Stimulated activated naive CD8-positive, alpha-beta T cell treated with anti-CD3 and anti-CD28 coated beads, Interleukin-15, amount 100 ng/mL, for 72 hours (primary cell): ENCODE results near the gene KNL1.
"Not testable (repeated sequence)": the region's sequence is repeated elsewhere in the genome, so short reads cannot be mapped to it uniquely, and the experiment has no call there.

Source experiments
- ATAC-seq: fragments of 150-1000 bp; cut with Tn5 transposase; 2 replicates; pipeline ENCODE4 v1.10.0; 2021; ENCODE audit warnings: mild to moderate bottlenecking, moderate library complexity
- DNase-seq, 2 donors: peaks; one replicate each; pipeline ENCODE4 v3.0.0; 2021 to 2022
- H3K27ac Mint-ChIP-seq, 2 donors: one replicate each; pipeline ENCODE4 v1.8.0; 2022; ENCODE audit warnings: mild to moderate bottlenecking in 2 of 2, mixed read lengths in 2 of 2, moderate library complexity in 2 of 2
- H3K27me3 Mint-ChIP-seq: one replicate; pipeline ENCODE4 v1.8.0; 2022; ENCODE audit warnings: mixed read lengths
- H3K4me1 Mint-ChIP-seq: one replicate; pipeline ENCODE4 v1.8.0; 2022; ENCODE audit warnings: mild to moderate bottlenecking, mixed read lengths
- H3K4me3 Mint-ChIP-seq, 2 donors: one replicate each; pipeline ENCODE4 v1.8.0; 2022; ENCODE audit warnings: mild to moderate bottlenecking in 2 of 2, mixed read lengths in 2 of 2, moderate library complexity in 1 of 2
- H3K9me3 Mint-ChIP-seq, 2 donors: one replicate each; pipeline ENCODE4 v1.8.0; 2022; ENCODE audit warnings: mixed read lengths in 2 of 2

The KNL1 gene

DNA sequence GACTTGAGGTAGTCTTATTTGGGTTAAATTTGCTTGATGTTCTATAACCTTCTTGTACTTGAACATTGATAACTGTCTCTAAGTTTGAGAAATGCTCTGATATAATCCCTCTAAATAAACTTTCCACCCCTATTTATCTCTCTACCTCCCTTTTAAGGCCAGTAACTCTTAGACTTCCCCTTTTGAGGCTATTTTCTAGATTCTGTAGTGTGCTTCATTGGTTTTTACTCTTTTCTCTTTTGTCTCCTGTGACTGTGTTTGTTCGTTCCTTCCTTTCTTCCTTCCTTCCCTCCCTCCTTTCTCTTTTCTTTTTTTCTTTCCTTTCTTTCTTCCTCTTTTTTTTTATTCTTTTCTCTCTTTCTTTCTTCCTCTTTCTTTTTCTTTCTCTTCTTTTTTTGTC lies 86.9 kb downstream of the KNL1 start:
- DNase-seq, ATAC-seq, H3K4me1 Mint-ChIP-seq, H3K27me3 Mint-ChIP-seq, H3K9me3 Mint-ChIP-seq, H3K4me3 Mint-ChIP-seq: not testable (repeated sequence)
- H3K27ac Mint-ChIP-seq = peak overlapping the region in 1 of 2 donors; percentile 3

DNA sequence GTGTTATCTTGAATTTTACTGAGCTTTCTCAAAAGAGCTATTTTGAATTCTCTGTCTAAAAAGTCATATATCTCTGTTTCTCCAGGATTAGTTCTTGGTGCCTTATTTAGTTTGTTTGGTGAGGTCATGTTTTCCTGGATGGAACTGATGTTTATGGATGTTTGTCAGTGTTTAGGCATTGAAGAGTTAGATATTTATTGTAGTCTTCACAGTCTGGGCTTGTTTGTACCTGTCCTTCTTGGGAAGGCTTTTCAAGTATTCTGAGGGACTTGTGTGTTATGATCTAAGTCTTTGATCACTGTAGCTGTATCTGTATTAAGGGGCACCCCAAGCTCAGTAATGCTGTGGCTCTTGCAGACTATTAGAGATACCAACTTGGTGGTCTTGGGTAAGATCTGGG lies 90.3 kb downstream of the KNL1 start:
- H3K27ac Mint-ChIP-seq = no peak overlapping the region
- H3K9me3 Mint-ChIP-seq = no peaks in the 10 kb centered on the region
- DNase-seq (no peak), ATAC-seq (no peak)
- peaks cover under 1% of the 10 kb centered on the region for H3K4me1 Mint-ChIP-seq
- no peak overlapping the region for H3K4me3 Mint-ChIP-seq
- no peaks in the 10 kb centered on the region for H3K27me3 Mint-ChIP-seq

DNA sequence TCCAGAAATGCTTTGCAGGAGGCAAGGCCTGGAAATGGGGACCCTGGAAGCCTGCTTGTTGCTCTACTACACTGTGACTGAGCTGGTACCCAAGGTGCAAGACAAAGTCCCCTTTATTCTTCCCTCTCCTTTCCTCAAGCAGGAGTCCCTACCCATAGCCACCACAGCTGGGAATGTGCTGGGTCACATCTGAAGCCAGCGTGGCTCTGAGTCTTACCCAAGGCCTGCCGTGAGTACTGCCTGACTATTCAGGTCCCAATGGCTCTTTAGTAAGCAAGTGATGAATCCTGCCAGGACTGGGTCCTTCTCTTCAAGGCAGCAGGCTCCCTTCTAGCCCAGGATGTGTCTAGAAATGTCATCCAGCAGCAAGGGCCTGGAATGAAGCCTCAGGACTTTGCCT lies 91.3 kb downstream of the KNL1 start:
- Mint-ChIP-seq H3K4me3 (no peak overlapping the region), H3K4me1 (no peaks in the 10 kb centered on the region), H3K27me3 (no peaks in the 10 kb centered on the region), H3K9me3 (no peaks in the 10 kb centered on the region), H3K27ac (no peak overlapping the region)
- DNase-seq (no peak), ATAC-seq (no peak)

DNA sequence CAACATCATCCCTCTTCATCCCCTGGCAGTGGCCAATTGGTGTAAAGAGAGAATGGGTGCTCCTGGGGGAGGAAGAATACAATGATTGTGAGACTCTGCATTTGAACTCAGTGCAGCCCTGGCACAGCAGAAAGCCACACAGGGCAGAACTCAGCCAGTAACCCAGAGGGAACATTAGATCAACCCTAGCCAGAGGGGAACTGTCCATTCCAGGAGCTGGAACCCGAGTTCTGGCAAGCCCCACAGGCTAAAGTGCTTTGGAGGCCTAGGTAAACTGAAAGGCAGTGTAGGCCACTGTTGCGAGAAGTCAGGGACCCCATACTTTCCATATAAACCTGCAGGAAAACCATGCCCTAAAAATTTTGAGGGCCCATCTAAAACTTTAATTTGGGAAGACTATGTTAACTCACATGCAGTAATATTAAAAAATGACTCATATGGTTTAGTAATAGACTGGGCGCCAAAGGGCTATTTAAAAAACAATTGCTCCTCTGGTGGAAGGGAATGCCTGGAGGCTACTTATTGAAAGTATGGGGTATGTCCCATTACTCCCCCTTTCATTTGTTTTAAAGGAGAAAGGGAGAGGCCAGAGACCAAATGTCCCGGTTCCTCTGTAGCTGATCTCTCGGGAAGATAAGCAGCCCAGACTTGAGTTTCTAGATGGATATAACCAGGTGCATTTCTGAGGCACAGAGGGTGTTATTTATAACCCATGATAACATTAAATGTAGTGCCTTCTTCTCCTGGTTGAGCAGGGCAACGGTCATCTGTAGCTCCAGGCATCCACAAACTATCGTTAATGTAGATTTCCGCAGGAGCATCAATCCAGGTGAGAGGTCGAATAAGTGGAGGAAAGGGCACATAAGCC lies 95.1 kb downstream of the KNL1 start:
- Mint-ChIP-seq H3K27me3 (no peaks in the 10 kb centered on the region), H3K4me1 (peaks cover 8% of the 10 kb centered on the region), H3K9me3 (no peaks in the 10 kb centered on the region), H3K27ac (no peak overlapping the region), H3K4me3 (no peak overlapping the region)
- DNase-seq = no peak
- no peak for ATAC-seq

DNA sequence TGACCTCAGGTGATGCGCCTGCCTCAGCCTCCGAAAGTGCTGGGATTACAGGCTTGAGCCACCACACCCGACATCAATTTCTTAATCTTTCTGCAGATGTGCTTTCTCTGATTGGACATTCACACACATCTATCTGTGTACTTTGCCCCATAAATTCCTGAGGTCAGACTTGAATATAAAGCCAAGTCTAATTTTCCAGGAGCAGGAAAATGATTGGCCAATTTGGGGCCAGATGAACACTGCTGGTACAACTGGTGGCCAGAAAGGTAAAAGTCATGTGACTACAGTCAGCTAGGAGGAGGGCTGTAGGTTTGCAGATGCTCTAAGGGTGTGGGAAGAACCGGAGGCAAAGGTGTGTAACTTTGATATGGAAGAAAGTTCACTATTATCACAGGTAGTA lies 97.7 kb downstream of the KNL1 start:
- Mint-ChIP-seq H3K27ac (no peak overlapping the region), H3K4me1 (peaks cover 19% of the 10 kb centered on the region), H3K27me3 (no peaks in the 10 kb centered on the region), H3K9me3 (no peaks in the 10 kb centered on the region), H3K4me3 (no peak overlapping the region)
- no peak for DNase-seq
- ATAC-seq = no peak

DNA sequence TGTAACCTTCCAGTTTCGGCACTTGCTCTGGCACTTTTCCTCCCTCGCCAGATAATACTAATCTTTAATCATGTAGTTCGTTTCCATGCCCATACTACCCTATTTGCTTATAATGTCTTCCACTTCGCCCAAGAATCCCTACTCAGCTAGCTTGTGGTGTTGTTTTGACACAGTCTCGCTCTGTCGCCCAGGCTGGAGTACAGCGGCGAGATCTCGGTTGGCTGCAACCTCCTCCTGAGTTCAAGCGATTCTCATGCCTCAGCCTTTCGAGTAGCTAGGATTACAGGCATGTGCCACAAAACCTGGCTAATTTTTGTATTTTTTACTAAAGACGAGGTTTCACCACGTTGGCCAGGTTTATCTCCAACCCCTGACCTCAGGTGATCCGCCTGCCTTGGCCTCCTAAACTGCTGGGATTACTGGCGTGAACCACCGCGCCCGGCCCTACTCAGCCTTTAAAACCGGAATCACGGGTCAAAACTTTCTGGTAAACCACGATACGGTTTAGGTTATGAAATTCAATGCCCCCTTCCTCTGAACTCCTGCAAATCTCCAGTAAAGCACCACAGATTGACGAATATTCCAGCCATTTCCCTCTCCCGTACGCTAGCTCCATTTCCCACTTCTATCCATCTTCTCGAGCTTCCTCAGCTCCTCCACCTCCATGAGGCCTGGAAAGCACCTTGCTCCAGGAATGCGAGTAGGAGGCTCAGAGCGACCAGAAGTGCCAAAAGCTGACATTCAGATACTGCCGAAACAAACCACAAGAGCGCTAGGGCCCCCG lies 100.0 kb downstream of the KNL1 start:
- H3K4me1 Mint-ChIP-seq = peaks cover 32% of the 10 kb centered on the region
- H3K4me3 Mint-ChIP-seq = peak overlapping the region; percentile 98

DNA sequence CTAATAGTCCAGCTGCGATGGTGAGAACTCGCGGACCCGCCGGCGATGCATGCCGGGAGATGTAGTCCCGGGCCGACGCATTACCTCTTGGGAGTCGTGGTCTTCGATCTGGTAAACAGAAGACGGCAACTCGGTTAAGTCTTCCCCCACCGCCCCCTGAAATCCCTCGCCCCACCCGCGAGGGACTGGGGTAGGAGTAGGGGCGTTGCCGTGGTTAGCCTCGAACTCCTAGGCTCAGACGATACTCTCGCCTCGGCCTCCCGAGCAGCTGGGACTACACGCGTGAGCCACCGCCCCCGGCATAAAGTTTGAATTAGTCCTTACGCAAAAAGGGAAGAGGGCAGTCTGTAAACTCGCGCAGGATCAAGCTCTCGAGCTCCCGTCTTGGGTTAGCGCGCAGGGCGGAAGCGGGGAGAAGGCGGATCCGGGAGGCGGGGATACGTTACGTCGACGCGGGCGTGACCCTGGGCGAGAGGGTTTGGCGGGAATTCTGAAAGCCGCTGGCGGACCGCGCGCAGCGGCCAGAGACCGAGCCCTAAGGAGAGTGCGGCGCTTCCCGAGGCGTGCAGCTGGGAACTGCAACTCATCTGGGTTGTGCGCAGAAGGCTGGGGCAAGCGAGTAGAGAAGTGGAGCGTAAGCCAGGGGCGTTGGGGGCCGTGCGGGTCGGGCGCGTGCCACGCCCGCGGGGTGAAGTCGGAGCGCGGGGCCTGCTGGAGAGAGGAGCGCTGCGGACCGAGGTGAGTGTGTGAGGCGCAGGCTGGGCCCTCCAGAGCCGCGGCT lies 100.8 kb downstream of the KNL1 start, which contains the start of gene RAD51:
Gene RAD51 (plus strand): TSS at position 487 of the 781 bp plus-strand sequence. CDS start 3,585 bp downstream, outside the sequence.
- peak; percentile 97 for ATAC-seq
- peak; percentile 88 to 93 for DNase-seq
- Mint-ChIP-seq H3K27me3 (no peaks in the 10 kb centered on the region), H3K4me3 (peak within 1 kb of the TSS; percentile 98), H3K27ac (peak within 1 kb of the TSS; percentile 98 to 100), H3K4me1 (peaks cover 32% of the 10 kb centered on the region), H3K9me3 (no peaks in the 10 kb centered on the region)

More for the DNA sequence above, 100.0 kb downstream of the KNL1 start:
- Mint-ChIP-seq H3K27ac (peak overlapping the region; percentile 98 to 100), H3K9me3 (no peaks in the 10 kb centered on the region), H3K27me3 (no peaks in the 10 kb centered on the region)
- DNase-seq (no peak), ATAC-seq (no peak)

DNA sequence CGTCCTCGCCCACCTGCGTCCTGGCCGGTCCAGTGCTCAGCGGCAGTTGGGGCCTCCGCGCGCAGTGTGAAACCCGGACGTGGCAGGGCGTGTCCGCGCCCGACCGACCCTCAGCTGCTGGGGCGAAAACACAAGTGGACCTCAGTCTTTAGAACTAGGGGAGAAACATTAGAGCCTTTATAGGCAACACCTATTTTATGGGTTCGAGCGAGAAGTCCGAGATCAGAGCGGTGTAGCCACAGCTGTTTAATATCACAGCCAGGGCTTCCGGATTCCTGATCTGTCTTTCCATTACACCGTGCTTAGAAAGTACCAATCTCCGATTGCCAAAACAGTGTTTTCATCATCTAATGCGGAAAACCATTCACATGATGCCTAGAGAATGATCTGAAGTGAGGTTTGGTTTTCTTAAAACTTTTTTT lies 101.4 kb downstream of the KNL1 start:
- H3K4me3 Mint-ChIP-seq = peak overlapping the region; percentile 98
- H3K27ac Mint-ChIP-seq = peak overlapping the region; percentile 98 to 100
- H3K27me3 Mint-ChIP-seq = no peaks in the 10 kb centered on the region
- H3K9me3 Mint-ChIP-seq = no peaks in the 10 kb centered on the region
- peaks cover 32% of the 10 kb centered on the region for H3K4me1 Mint-ChIP-seq
- DNase-seq (no peak), ATAC-seq (peak; percentile 1)

DNA sequence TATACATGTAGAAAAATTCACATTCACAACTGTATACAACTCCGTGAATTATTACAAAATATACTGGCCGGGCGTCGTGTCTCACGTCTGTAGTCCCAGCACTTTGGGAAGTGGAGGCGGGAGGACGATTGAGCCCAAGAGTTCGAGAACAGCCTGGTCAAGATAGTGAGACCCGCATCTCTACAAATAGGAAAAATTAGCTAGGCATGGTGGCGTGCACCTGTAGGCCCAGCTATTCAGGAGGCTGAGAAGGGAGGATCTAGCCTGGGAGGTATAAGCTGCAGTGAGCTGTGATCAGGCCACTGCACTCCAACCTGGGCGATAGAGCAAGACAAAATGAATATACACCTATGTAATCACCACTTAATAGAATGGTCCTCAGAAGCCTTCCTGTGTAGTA lies 102.2 kb downstream of the KNL1 start:
- Mint-ChIP-seq H3K4me1 (peaks cover 32% of the 10 kb centered on the region), H3K27me3 (no peaks in the 10 kb centered on the region), H3K27ac (no peak overlapping the region), H3K4me3 (peak overlapping the region; percentile 98), H3K9me3 (no peaks in the 10 kb centered on the region)
- DNase-seq (no peak), ATAC-seq (no peak)

DNA sequence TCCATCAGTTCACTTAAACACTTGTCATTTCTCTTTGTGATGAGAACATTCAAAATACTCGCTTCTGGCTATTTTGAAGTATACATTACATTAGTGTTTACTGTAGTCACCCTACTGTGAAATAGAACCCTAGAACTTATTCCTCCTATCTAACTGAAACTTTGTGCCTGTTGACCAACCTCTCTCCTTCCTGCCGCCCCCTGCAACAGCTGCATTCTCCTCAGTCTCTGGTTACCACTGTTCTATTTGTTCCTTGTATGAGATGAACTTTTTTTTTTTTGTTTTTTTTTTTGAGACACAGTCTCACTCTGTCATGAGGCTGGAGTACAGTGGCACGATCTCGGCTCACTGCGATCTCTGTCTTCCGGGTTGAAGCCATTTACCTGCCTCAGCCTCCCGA lies 103.9 kb downstream of the KNL1 start:
- ATAC-seq (no peak), DNase-seq (no peak)
- Mint-ChIP-seq H3K27ac (peak overlapping the region in 1 of 2 donors; percentile 45), H3K4me1 (peaks cover 32% of the 10 kb centered on the region), H3K9me3 (no peaks in the 10 kb centered on the region), H3K27me3 (no peaks in the 10 kb centered on the region), H3K4me3 (no peak overlapping the region)

DNA sequence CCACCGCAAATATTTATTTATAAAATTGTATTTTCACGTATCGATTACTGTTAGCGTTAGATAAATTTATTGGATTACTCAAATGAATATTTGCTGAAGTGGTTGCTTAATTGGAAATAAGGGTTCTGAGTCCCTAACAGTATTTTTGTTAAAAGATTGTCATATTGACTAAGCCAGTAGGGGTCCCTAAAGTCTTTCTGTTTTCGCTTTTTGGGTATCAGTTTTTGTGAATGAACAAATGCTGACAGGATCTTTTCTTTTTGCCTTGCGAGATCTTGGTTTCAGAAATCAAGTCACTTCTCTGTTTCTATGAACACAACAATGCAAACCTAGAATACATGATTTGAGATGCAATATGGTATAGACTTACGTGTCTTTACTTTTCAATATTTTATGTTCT lies 108.0 kb downstream of the KNL1 start:
- H3K27ac Mint-ChIP-seq = no peak overlapping the region
- H3K27me3 Mint-ChIP-seq = no peaks in the 10 kb centered on the region
- H3K4me3 Mint-ChIP-seq = no peak overlapping the region
- no peak for DNase-seq
- no peak for ATAC-seq
- H3K9me3 Mint-ChIP-seq = no peaks in the 10 kb centered on the region
- H3K4me1 Mint-ChIP-seq = peaks cover 10% of the 10 kb centered on the region

DNA sequence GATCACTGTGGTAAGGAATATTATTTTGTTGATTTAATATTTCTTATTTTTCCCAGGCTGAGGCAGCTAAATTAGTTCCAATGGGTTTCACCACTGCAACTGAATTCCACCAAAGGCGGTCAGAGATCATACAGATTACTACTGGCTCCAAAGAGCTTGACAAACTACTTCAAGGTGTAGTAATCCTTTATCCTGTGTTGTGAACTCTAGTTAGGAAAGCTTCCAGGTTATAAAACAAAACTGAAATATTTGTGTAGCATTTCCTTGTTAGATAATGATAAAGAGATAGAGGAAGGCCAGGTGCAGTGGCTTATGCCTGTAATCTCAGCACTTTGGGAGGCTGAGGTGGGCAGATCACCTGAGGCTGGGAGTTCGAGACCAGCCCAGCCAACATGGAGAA lies 112.1 kb downstream of the KNL1 start:
- H3K4me3 Mint-ChIP-seq = no peak overlapping the region
- H3K4me1 Mint-ChIP-seq = no peaks in the 10 kb centered on the region
- ATAC-seq = no peak
- no peaks in the 10 kb centered on the region for H3K27me3 Mint-ChIP-seq
- H3K27ac Mint-ChIP-seq = no peak overlapping the region
- DNase-seq = no peak
- H3K9me3 Mint-ChIP-seq = no peaks in the 10 kb centered on the region
